Measurements from ENCODE around the gene VAPB. TPM values are rescaled to one million over a fixed set of nuclear protein-coding genes. Genes with fewer than 3 reads are reported as not detected.

The VAPB gene
- total RNA-seq, 1 donor, result 15.1 TPM

- no peak for TF ChIP-seq CTCF (IDR thresholded peaks at IDR 0.05; ENCODE audit: insufficient read depth, low read depth, low read length)
- no peak overlapping the region for H3K4me3 ChIP-seq (ENCODE audit: low read depth, low read length)
- DNase-seq (ENCODE audit: low read depth), result no peak
Observed at GRCh38 chr20:58395604-58396003, 6.6 kb downstream of the VAPB start.

DNA sequence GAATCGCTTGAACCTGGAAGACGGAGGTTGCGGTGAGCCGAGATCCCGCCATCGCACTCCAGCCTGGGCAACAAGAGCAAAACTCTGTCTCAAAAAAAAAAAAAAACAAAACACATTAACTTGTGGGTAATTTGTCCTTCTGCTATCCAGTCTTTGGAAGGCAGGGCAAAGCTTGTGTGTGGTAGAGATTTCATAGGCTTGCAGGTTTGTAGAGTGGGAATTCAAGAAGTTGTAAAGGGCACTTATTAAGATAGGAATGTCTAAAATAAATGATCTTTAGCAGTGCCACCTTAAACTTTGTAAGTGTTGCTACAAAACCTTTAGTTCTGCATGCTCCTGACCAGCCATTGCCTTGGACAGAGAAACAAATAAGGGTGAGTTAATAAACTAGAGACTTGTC lies 8.4 kb downstream of the VAPB start:
- no peak for DNase-seq (ENCODE audit: low read depth)
- H3K4me3 ChIP-seq (ENCODE audit: low read depth, low read length), result no peak overlapping the region
- no peak for TF ChIP-seq CTCF (IDR thresholded peaks at IDR 0.05; ENCODE audit: insufficient read depth, low read depth, low read length)

GRCh38 chr20:58398254-58398653 lies 9.2 kb downstream of the VAPB start:
- no peak overlapping the region for H3K4me3 ChIP-seq (ENCODE audit: low read depth, low read length)
- no peak for TF ChIP-seq CTCF (IDR thresholded peaks at IDR 0.05; ENCODE audit: insufficient read depth, low read depth, low read length)
- DNase-seq (ENCODE audit: low read depth), result no peak

- no peak for TF ChIP-seq CTCF (IDR thresholded peaks at IDR 0.05; ENCODE audit: insufficient read depth, low read depth, low read length)
- no peak for DNase-seq (ENCODE audit: low read depth)
- no peak overlapping the region for H3K4me3 ChIP-seq (ENCODE audit: low read depth, low read length)
Observed at GRCh38 chr20:58399926-58400325, 10.9 kb downstream of the VAPB start.

DNA sequence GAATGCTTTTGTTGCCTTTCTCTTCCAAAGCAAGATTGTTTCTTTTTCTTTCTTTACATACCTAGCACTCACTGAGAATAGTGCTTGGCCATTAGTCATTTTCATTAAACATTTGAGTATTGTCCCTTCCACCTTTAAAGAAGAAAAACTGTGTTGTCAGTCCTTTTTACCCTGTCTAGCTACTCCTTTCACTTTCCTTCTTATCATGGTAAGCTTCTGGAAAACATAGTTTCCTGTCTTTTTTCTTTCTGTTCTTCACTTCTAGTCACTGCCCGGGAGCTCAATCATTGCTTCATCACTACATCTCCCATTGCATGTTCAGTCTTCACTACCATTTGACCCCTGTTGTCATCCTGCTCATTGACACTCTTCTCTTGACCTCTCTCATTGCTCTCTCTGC lies 12.1 kb downstream of the VAPB start:
- DNase-seq (ENCODE audit: low read depth), result peak; percentile 31
- no peak overlapping the region for H3K4me3 ChIP-seq (ENCODE audit: low read depth, low read length)
- no peak for TF ChIP-seq CTCF (IDR thresholded peaks at IDR 0.05; ENCODE audit: insufficient read depth, low read depth, low read length)

GRCh38 chr20:58402305-58402704 lies 13.3 kb downstream of the VAPB start:
- no peak for TF ChIP-seq CTCF (IDR thresholded peaks at IDR 0.05; ENCODE audit: insufficient read depth, low read depth, low read length)

GRCh38 chr20:58402827-58403226 lies 13.8 kb downstream of the VAPB start:
- DNase-seq (ENCODE audit: low read depth), result no peak
- TF ChIP-seq CTCF (IDR thresholded peaks at IDR 0.05; ENCODE audit: insufficient read depth, low read depth, low read length), result no peak
- no peak overlapping the region for H3K4me3 ChIP-seq (ENCODE audit: low read depth, low read length)

More at GRCh38 chr20:58402305-58402704, 13.3 kb downstream of the VAPB start:
- DNase-seq (ENCODE audit: low read depth), result no peak
- H3K4me3 ChIP-seq (ENCODE audit: low read depth, low read length), result no peak overlapping the region
